ENCODE data around the gene ABCG1.

- TF ChIP-seq POU6F1 (CRISPR knock-in tag; IDR thresholded peaks at IDR 0.05; ENCODE audit: borderline replicate concordance, low read depth) (no peak), CSRNP3 (CRISPR knock-in tag; IDR thresholded peaks at IDR 0.05) (no peak), ARNTL (CRISPR knock-in tag; IDR thresholded peaks at IDR 0.05; ENCODE audit: borderline replicate concordance, low read depth) (no peak), PATZ1 (CRISPR knock-in tag; IDR thresholded peaks at IDR 0.05; ENCODE audit: borderline replicate concordance) (no peak), CREB5 (CRISPR knock-in tag; IDR thresholded peaks at IDR 0.05; ENCODE audit: low read depth) (no peak), RARB (CRISPR knock-in tag; IDR thresholded peaks at IDR 0.05) (no peak), CSDC2 (CRISPR knock-in tag; IDR thresholded peaks at IDR 0.05) (no peak)
These were observed 78.4 kb downstream of the ABCG1 start for GRCh38 chr21:42297377-42297776.

Measured in SK-N-SH treated with all-trans-retinoic acid at 6 μM for 48 hours (cell line).